ENCODE results near the gene TXNDC2.

DNA sequence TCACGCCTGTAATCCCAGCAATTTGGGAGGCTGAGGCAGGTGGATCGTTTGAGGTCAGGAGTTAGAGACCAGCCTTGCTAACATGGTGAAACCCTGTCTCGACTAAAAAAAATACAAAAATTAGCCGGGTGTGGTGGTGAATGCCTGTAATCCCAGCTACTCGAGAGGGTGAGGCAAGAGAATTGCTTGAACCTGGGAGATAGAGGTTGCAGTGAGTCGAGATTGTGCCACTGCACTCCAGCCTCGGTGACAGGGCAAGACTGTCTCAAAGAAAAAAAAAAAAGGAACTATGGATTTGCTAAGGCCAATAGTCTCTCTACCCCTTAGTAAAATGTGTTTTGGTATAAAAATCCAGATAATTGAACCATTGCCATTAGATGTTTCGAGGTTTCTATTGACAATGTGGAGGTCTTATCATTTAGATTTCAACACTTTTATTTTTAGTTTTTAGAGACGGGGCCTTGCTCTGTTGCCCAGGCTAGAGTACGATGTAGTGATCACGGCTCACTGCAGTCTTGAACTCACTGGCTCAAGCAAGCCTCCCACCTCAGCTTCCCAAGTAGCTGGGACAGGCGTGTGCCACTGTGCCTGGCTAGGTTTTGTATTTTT lies 1.1 kb upstream of the TXNDC2 start:
- no peak for TF ChIP-seq EZH2 (IDR thresholded peaks at IDR 0.05)
- TF ChIP-seq, protein P1, sequence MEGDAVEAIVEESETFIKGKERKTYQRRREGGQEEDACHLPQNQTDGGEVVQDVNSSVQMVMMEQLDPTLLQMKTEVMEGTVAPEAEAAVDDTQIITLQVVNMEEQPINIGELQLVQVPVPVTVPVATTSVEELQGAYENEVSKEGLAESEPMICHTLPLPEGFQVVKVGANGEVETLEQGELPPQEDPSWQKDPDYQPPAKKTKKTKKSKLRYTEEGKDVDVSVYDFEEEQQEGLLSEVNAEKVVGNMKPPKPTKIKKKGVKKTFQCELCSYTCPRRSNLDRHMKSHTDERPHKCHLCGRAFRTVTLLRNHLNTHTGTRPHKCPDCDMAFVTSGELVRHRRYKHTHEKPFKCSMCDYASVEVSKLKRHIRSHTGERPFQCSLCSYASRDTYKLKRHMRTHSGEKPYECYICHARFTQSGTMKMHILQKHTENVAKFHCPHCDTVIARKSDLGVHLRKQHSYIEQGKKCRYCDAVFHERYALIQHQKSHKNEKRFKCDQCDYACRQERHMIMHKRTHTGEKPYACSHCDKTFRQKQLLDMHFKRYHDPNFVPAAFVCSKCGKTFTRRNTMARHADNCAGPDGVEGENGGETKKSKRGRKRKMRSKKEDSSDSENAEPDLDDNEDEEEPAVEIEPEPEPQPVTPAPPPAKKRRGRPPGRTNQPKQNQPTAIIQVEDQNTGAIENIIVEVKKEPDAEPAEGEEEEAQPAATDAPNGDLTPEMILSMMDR (IDR thresholded peaks at IDR 0.05), result no peak

Data from neural progenitor cell (in vitro differentiated cells).